Measurements from ENCODE around the gene YTHDF1.

The YTHDF1 gene

DNA sequence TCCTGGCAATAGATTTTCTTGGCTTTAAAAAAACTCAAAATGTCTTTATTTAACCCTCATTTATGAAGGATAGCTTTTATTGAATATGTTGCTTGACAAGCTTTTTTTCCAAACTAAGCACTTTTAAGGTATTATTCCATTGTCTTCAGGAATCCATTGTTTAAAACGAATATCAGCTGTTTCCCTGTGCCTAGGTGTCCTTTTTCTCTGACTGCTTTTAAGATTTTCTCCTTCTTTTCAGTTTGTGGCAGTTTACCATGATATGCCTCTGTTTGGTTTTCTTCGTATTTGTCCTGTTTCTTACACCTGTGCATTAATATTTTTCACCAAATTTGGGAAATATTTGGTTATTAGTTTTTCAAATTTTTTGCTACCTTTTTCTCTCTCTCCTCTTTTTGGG lies 68.4 kb downstream of the YTHDF1 start:
- Histone ChIP-seq H4K20me1 (ENCODE audit: insufficient read depth) (no peaks in the 10 kb centered on the region), H3K9ac (no peak overlapping the region), H3K79me2 (ENCODE audit: insufficient read depth, low read depth) (no peaks in the 10 kb centered on the region), H3K27me3 (ENCODE audit: insufficient read depth, low read depth) (peaks cover 100% of the 10 kb centered on the region), H2AFZ (ENCODE audit: low read depth) (no peak overlapping the region), H3K4me3 (IDR thresholded peaks at IDR 0.05; ENCODE audit: insufficient read depth, low read depth, low read length) (no peak overlapping the region), H3K4me2 (no peak overlapping the region), H3K36me3 (ENCODE audit: insufficient read depth) (no peaks in the 10 kb centered on the region), H3K27ac (no peak overlapping the region), H3K4me1 (ENCODE audit: low read depth, poor library complexity, severe bottlenecking) (no peaks in the 10 kb centered on the region)
- TF ChIP-seq, protein P1, sequence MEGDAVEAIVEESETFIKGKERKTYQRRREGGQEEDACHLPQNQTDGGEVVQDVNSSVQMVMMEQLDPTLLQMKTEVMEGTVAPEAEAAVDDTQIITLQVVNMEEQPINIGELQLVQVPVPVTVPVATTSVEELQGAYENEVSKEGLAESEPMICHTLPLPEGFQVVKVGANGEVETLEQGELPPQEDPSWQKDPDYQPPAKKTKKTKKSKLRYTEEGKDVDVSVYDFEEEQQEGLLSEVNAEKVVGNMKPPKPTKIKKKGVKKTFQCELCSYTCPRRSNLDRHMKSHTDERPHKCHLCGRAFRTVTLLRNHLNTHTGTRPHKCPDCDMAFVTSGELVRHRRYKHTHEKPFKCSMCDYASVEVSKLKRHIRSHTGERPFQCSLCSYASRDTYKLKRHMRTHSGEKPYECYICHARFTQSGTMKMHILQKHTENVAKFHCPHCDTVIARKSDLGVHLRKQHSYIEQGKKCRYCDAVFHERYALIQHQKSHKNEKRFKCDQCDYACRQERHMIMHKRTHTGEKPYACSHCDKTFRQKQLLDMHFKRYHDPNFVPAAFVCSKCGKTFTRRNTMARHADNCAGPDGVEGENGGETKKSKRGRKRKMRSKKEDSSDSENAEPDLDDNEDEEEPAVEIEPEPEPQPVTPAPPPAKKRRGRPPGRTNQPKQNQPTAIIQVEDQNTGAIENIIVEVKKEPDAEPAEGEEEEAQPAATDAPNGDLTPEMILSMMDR (conservative IDR thresholded peaks at IDR 0.05; ENCODE audit: low read depth, low read length), result no peak
